HG02973 (cell line): ENCODE measurements around the gene ZNF329.

ENCODE experiments used
- ATAC-seq: cut with Tn5 transposase; IDR thresholded peaks from one replicate; pipeline ENCODE4 v1.9.1; 2021; ENCODE audit warnings: moderate library complexity; ENCODE audit not compliant: unreplicated experiment

Gene ZNF329

GRCh38 chr19:58118979-58119733 lies 31.4 kb downstream of the ZNF329 start:
- no peak for ATAC-seq

- ATAC-seq, result no peak
Observed at GRCh38 chr19:58117841-58118575, 32.6 kb downstream of the ZNF329 start.

GRCh38 chr19:58108546-58108817 lies 42.1 kb downstream of the ZNF329 start:
- no peak for ATAC-seq

GRCh38 chr19:58107778-58108545 lies 42.6 kb downstream of the ZNF329 start:
- ATAC-seq, result no peak

GRCh38 chr19:58098682-58098998 lies 51.9 kb downstream of the ZNF329 start:
- ATAC-seq, result no peak

GRCh38 chr19:58097781-58098681 lies 52.6 kb downstream of the ZNF329 start, which contains the start of gene ZSCAN18:
ZSCAN18 (minus strand) TSS chr19:58098231; CDS start chr19:58090267, 7,964 bp downstream.
- no peak for ATAC-seq

GRCh38 chr19:58097349-58097748 lies 53.2 kb downstream of the ZNF329 start:
- ATAC-seq, result no peak

- no peak for ATAC-seq
Observed at GRCh38 chr19:58096884-58097283, 53.7 kb downstream of the ZNF329 start.

- ATAC-seq, result no peak
Observed at GRCh38 chr19:58095328-58095727, 55.3 kb downstream of the ZNF329 start.

- ATAC-seq, result no peak
Observed at GRCh38 chr19:58093071-58093470, 57.5 kb downstream of the ZNF329 start.

- no peak for ATAC-seq
Observed at GRCh38 chr19:58091251-58091995, 59.2 kb downstream of the ZNF329 start.

GRCh38 chr19:58089846-58090245 lies 60.7 kb downstream of the ZNF329 start:
- no peak for ATAC-seq

GRCh38 chr19:58088521-58089052 lies 62.0 kb downstream of the ZNF329 start:
- ATAC-seq, result no peak

- ATAC-seq, result no peak
Observed at GRCh38 chr19:58086825-58087710, 63.5 kb downstream of the ZNF329 start.

- no peak for ATAC-seq
Observed at GRCh38 chr19:58085348-58085875, 65.2 kb downstream of the ZNF329 start.

GRCh38 chr19:58084596-58085347 lies 65.8 kb downstream of the ZNF329 start:
- ATAC-seq, result no peak

- no peak for ATAC-seq
Observed at GRCh38 chr19:58083021-58083420, 67.6 kb downstream of the ZNF329 start.

GRCh38 chr19:58079792-58080191 lies 70.8 kb downstream of the ZNF329 start:
- ATAC-seq, result no peak
